Measurements from ENCODE around the gene AIPL1. TPM values are rescaled to one million over a fixed set of nuclear protein-coding genes. Genes with fewer than 3 reads are reported as not detected.

AIPL1 gene
- total RNA-seq, 1 donor from 2014 or later = not detected

GRCh38 chr17:6468051-6468790, 33.3 kb upstream of the AIPL1 start:
- no peak for DNase-seq (ENCODE audit: extremely low read depth, low read depth, low spot score)

- no peak for DNase-seq (ENCODE audit: extremely low read depth, low read depth, low spot score)
Observed at GRCh38 chr17:6467567-6467966, 32.6 kb upstream of the AIPL1 start.

GRCh38 chr17:6465206-6466003, 30.5 kb upstream of the AIPL1 start:
- no peak for DNase-seq (ENCODE audit: extremely low read depth, low read depth, low spot score)

GRCh38 chr17:6464446-6465041, 29.6 kb upstream of the AIPL1 start:
- DNase-seq (ENCODE audit: extremely low read depth, low read depth, low spot score) = no peak

GRCh38 chr17:6463616-6464445, 28.9 kb upstream of the AIPL1 start:
- DNase-seq (ENCODE audit: extremely low read depth, low read depth, low spot score) = no peak

- DNase-seq (ENCODE audit: extremely low read depth, low read depth, low spot score) = no peak
Observed at GRCh38 chr17:6462692-6463091, 27.8 kb upstream of the AIPL1 start.

GRCh38 chr17:6461792-6462524, 27.0 kb upstream of the AIPL1 start:
- no peak for DNase-seq (ENCODE audit: extremely low read depth, low read depth, low spot score)

GRCh38 chr17:6461246-6461645, 26.3 kb upstream of the AIPL1 start:
- DNase-seq (ENCODE audit: extremely low read depth, low read depth, low spot score) = no peak

GRCh38 chr17:6460531-6461161, 25.7 kb upstream of the AIPL1 start:
- no peak for DNase-seq (ENCODE audit: extremely low read depth, low read depth, low spot score)

- DNase-seq (ENCODE audit: extremely low read depth, low read depth, low spot score) = no peak
Observed at GRCh38 chr17:6458460-6458950, 23.6 kb upstream of the AIPL1 start.

GRCh38 chr17:6457688-6458459, 23.0 kb upstream of the AIPL1 start:
- DNase-seq (ENCODE audit: extremely low read depth, low read depth, low spot score) = no peak

- DNase-seq (ENCODE audit: extremely low read depth, low read depth, low spot score) = no peak
Observed at GRCh38 chr17:6456914-6457687, 22.2 kb upstream of the AIPL1 start.

GRCh38 chr17:6456321-6456720, 21.4 kb upstream of the AIPL1 start:
- DNase-seq (ENCODE audit: extremely low read depth, low read depth, low spot score) = no peak

GRCh38 chr17:6455321-6455705, 20.4 kb upstream of the AIPL1 start:
- no peak for DNase-seq (ENCODE audit: extremely low read depth, low read depth, low spot score)

GRCh38 chr17:6454495-6455320, 19.8 kb upstream of the AIPL1 start:
- no peak for DNase-seq (ENCODE audit: extremely low read depth, low read depth, low spot score)

- no peak for DNase-seq (ENCODE audit: extremely low read depth, low read depth, low spot score)
Observed at GRCh38 chr17:6453279-6454024, 18.5 kb upstream of the AIPL1 start.

All from glomerular endothelial cell (primary cell).